DMS53 (cell line): Measurements from ENCODE around the gene GPR162.

ENCODE experiments used
- DNase-seq: peaks from one replicate; lab custom pipeline; 2025; lab: John Stamatoyannopoulos, UW

Gene GPR162

GRCh38 chr12:6821591-6822425, at the start of gene GPR162:
GPR162 (plus strand) TSS chr12:6821821; CDS start chr12:6823899, 2,078 bp downstream.
- peak; percentile 89 for DNase-seq

- no peak for DNase-seq
Measured at GRCh38 chr12:6772331-6772695, 49.3 kb upstream of the GPR162 start, which contains the start of gene LAG3. LAG3 (plus strand) TSS chr12:6772520; CDS start chr12:6772853, 333 bp downstream.

- DNase-seq = no peak
Measured at GRCh38 chr12:6772726-6773589, 48.7 kb upstream of the GPR162 start.

GRCh38 chr12:6773590-6774351, 47.9 kb upstream of the GPR162 start:
- DNase-seq = peak; percentile 60

GRCh38 chr12:6774499-6775062, 47.0 kb upstream of the GPR162 start:
- DNase-seq = no peak

- peak; percentile 59 for DNase-seq
Measured at GRCh38 chr12:6775185-6776174, 46.1 kb upstream of the GPR162 start.

- no peak for DNase-seq
Measured at GRCh38 chr12:6777386-6777785, 44.2 kb upstream of the GPR162 start.

GRCh38 chr12:6778217-6778573, 43.4 kb upstream of the GPR162 start:
- peak; percentile 74 for DNase-seq

GRCh38 chr12:6778574-6779550, 42.8 kb upstream of the GPR162 start:
- DNase-seq = peak; percentile 99

GRCh38 chr12:6779708-6780432, 41.8 kb upstream of the GPR162 start:
- no peak for DNase-seq

GRCh38 chr12:6780573-6780972, 41.0 kb upstream of the GPR162 start:
- no peak for DNase-seq

GRCh38 chr12:6782119-6782518, 39.5 kb upstream of the GPR162 start:
- DNase-seq = no peak

- DNase-seq = no peak
Measured at GRCh38 chr12:6782850-6783566, 38.6 kb upstream of the GPR162 start.

- DNase-seq = no peak
Measured at GRCh38 chr12:6783828-6784227, 37.8 kb upstream of the GPR162 start.

- DNase-seq = no peak
Measured at GRCh38 chr12:6784296-6784695, 37.3 kb upstream of the GPR162 start.

- no peak for DNase-seq
Measured at GRCh38 chr12:6784761-6785160, 36.9 kb upstream of the GPR162 start.

- no peak for DNase-seq
Measured at GRCh38 chr12:6786416-6787094, 35.1 kb upstream of the GPR162 start.
